OCI-LY3 (cell line): ENCODE measurements around the gene KRTAP10-11.
A peak's percentile ranks its signal among the peaks of the same experiment; 100 is the strongest.

Experiments
- H2AFZ ChIP-seq: fragments of 200-600, 300-600 bp; shearing (Covaris generic); 2 replicates; pipeline ENCODE4 v1.6.0; 2014; ENCODE audit warnings: antibody characterized with exemption, low read depth, low read length
- H3K27ac ChIP-seq: fragments of 200-600, 300-600 bp; sonication (generic); 2 replicates; pipeline ENCODE4 v1.5.1; 2014; ENCODE audit warnings: mild to moderate bottlenecking, low read length, moderate library complexity, mixed read lengths
- H3K27me3 ChIP-seq: fragments of 200-600, 300-600 bp; sonication (generic); 2 replicates; pipeline ENCODE4 v1.6.1; 2014; ENCODE audit warnings: low read depth, low read length, mixed read lengths
- H3K36me3 ChIP-seq: fragments of 200-600, 300-600 bp; sonication (generic); replicated peaks from 2 replicates; pipeline ENCODE3; 2014; ENCODE audit warnings: low read depth, low read length, mixed read lengths
- H3K4me1 ChIP-seq: fragments of 300-600, 200-600 bp; sonication (generic); 2 replicates; pipeline ENCODE4 v1.6.1; 2014; ENCODE audit warnings: low read length, mixed read lengths
- H3K4me2 ChIP-seq: fragments of 200-600, 300-600 bp; sonication (generic); 2 replicates; pipeline ENCODE4 v1.6.1; 2014; ENCODE audit warnings: low read length, mixed read lengths
- H3K4me3 ChIP-seq: fragments of 300-600, 200-600 bp; sonication (generic); 2 replicates; pipeline ENCODE4 v1.5.1; 2014; ENCODE audit warnings: antibody characterized with exemption, mild to moderate bottlenecking, low read length, moderate library complexity
- H3K79me2 ChIP-seq: fragments of 300-600, 200-600 bp; shearing (Covaris generic); 2 replicates; pipeline ENCODE4 v1.6.1; 2014; ENCODE audit warnings: mild to moderate bottlenecking, low read length, mixed read lengths
- H3K9ac ChIP-seq: fragments of 300-600, 200-600 bp; shearing (Covaris generic); 2 replicates; pipeline ENCODE4 v1.6.0; 2014; ENCODE audit warnings: mild to moderate bottlenecking, low read length, moderate library complexity
- H3K9me3 ChIP-seq: fragments of 200-600, 300-600 bp; shearing (Covaris generic); 2 replicates; pipeline ENCODE4 v1.6.1; 2014; ENCODE audit warnings: low read length, mixed read lengths; ENCODE audit not compliant: insufficient read depth
- H4K20me1 ChIP-seq: fragments of 200-600, 300-600 bp; sonication (generic); 2 replicates; pipeline ENCODE4 v1.6.1; 2016; ENCODE audit warnings: low read length, mixed read lengths; ENCODE audit not compliant: insufficient read depth
- CTCF ChIP-seq: fragments of 200-600, 300-600 bp; sonication (generic); IDR thresholded peaks from 2 replicates; pipeline ENCODE4 v1.5.1; 2014; ENCODE audit warnings: antibody characterized with exemption, low read length, low read depth
- EZH2phosphoT487 ChIP-seq: fragments of 200-600 bp; shearing (Covaris generic); IDR thresholded peaks from 2 replicates; pipeline ENCODE4 v1.6.1; 2018; ENCODE audit warnings: antibody characterized with exemption, mixed run types, low read depth

Gene KRTAP10-11

GRCh38 chr21:44617071-44617501 is 29.1 kb upstream of the KRTAP10-11 start:
- Histone ChIP-seq H3K79me2 (no peaks in the 10 kb centered on the region), H4K20me1 (no peaks in the 10 kb centered on the region), H3K4me3 (no peak overlapping the region), H3K27ac (no peak overlapping the region), H3K9me3 (peaks cover 4% of the 10 kb centered on the region; the same call in 1 of the 2 replicates), H2AFZ (no peak overlapping the region), H3K9ac (no peak overlapping the region), H3K36me3 (no peaks in the 10 kb centered on the region), H3K4me2 (no peak overlapping the region), H3K4me1 (no peaks in the 10 kb centered on the region), H3K27me3 (no peaks in the 10 kb centered on the region)
- TF ChIP-seq CTCF (no peak), EZH2phosphoT487 (no peak)

GRCh38 chr21:44618504-44618903 is 27.7 kb upstream of the KRTAP10-11 start:
- H4K20me1 ChIP-seq = no peaks in the 10 kb centered on the region
- no peaks in the 10 kb centered on the region for H3K36me3 ChIP-seq
- H3K79me2 ChIP-seq = no peaks in the 10 kb centered on the region
- TF ChIP-seq EZH2phosphoT487 = no peak
- no peak for TF ChIP-seq CTCF
- no peak overlapping the region for H3K4me3 ChIP-seq
- H3K27me3 ChIP-seq = no peaks in the 10 kb centered on the region
- H3K9ac ChIP-seq = no peak overlapping the region
- no peaks in the 10 kb centered on the region for H3K4me1 ChIP-seq
- no peak overlapping the region for H3K4me2 ChIP-seq
- no peak overlapping the region for H2AFZ ChIP-seq
- H3K9me3 ChIP-seq = peaks cover 4% of the 10 kb centered on the region; the same call in 1 of the 2 replicates
- H3K27ac ChIP-seq = no peak overlapping the region

GRCh38 chr21:44618909-44619308 is 27.3 kb upstream of the KRTAP10-11 start:
- Histone ChIP-seq H3K4me1 (no peaks in the 10 kb centered on the region), H3K9ac (no peak overlapping the region), H3K27ac (no peak overlapping the region), H3K27me3 (no peaks in the 10 kb centered on the region), H3K4me3 (no peak overlapping the region), H4K20me1 (no peaks in the 10 kb centered on the region), H3K79me2 (no peaks in the 10 kb centered on the region), H3K36me3 (no peaks in the 10 kb centered on the region), H3K9me3 (peaks cover 4% of the 10 kb centered on the region; the same call in 1 of the 2 replicates), H2AFZ (peak overlapping the region; percentile 31; the same call in 1 of the 2 replicates), H3K4me2 (no peak overlapping the region)
- TF ChIP-seq EZH2phosphoT487 (no peak), CTCF (no peak)

- H3K9ac ChIP-seq = no peak overlapping the region
- H3K79me2 ChIP-seq = no peaks in the 10 kb centered on the region
- H3K9me3 ChIP-seq = peaks cover 4% of the 10 kb centered on the region; the same call in 1 of the 2 replicates
- no peaks in the 10 kb centered on the region for H3K27me3 ChIP-seq
- H4K20me1 ChIP-seq = no peaks in the 10 kb centered on the region
- no peaks in the 10 kb centered on the region for H3K36me3 ChIP-seq
- H3K4me2 ChIP-seq = no peak overlapping the region
- H3K27ac ChIP-seq = no peak overlapping the region
- TF ChIP-seq EZH2phosphoT487 (no peak), CTCF (no peak)
- no peaks in the 10 kb centered on the region for H3K4me1 ChIP-seq
- no peak overlapping the region for H2AFZ ChIP-seq
- H3K4me3 ChIP-seq = no peak overlapping the region
These were observed 26.3 kb upstream of the KRTAP10-11 start for GRCh38 chr21:44619886-44620285.
